ENCODE data around the gene OMA1. TPM values are rescaled to one million over a fixed set of nuclear protein-coding genes. Genes with fewer than 3 reads are reported as not detected.
"Not testable (repeated sequence)": the region's sequence is repeated elsewhere in the genome, so short reads cannot be mapped to it uniquely, and the experiment has no call there.

OMA1 gene
- polyA plus RNA-seq, 1 donor from 2014 or later: 11.0 TPM

GRCh38 chr1:58538821-58539220 is 7.7 kb downstream of the OMA1 start:
- Histone ChIP-seq H3K36me3 (ENCODE audit: insufficient read depth, low read length) (no peaks in the 10 kb centered on the region), H2AFZ (ENCODE audit: low read depth, low read length) (no peak overlapping the region), H4K20me1 (ENCODE audit: insufficient read depth) (no peaks in the 10 kb centered on the region), H3K9ac (ENCODE audit: low read length) (no peak overlapping the region), H3K27me3 (ENCODE audit: insufficient read depth, low read depth, low read length) (no peaks in the 10 kb centered on the region), H3K4me2 (ENCODE audit: low read length) (no peak overlapping the region), H3K27ac (ENCODE audit: low read length) (no peak overlapping the region), H3F3A (ENCODE audit: insufficient read depth, low read length, poor library complexity, severe bottlenecking) (no peaks in the 10 kb centered on the region), H3K9me2 (ENCODE audit: insufficient read depth, low read length) (no peaks in the 10 kb centered on the region), H3K9me3 (ENCODE audit: low read length) (no peaks in the 10 kb centered on the region), H3K4me3 (ENCODE audit: low read length) (no peak overlapping the region), H3K79me2 (replicated peaks; ENCODE audit: insufficient read depth, low read length) (no peaks in the 10 kb centered on the region)
- no peak for TF ChIP-seq MXI1 (conservative IDR thresholded peaks at IDR 0.05; ENCODE audit: poor library complexity, severe bottlenecking)
- TF ChIP-seq POLR2AphosphoS5 (IDR thresholded peaks at IDR 0.05): no peak
- no peak for TF ChIP-seq SMC3 (conservative IDR thresholded peaks at IDR 0.05; ENCODE audit: poor library complexity)
- TF ChIP-seq CTCF (IDR thresholded peaks at IDR 0.05; ENCODE audit: poor library complexity, severe bottlenecking): no peak
- TF ChIP-seq RAD21 (conservative IDR thresholded peaks at IDR 0.05): no peak
- no peak for TF ChIP-seq EP300 (conservative IDR thresholded peaks at IDR 0.05; ENCODE audit: poor library complexity, severe bottlenecking)
- TF ChIP-seq REST (IDR thresholded peaks at IDR 0.05; ENCODE audit: borderline replicate concordance): no peak
- no peak for TF ChIP-seq EZH2 (IDR thresholded peaks at IDR 0.05; ENCODE audit: borderline replicate concordance, insufficient read depth, low read length, poor library complexity, severe bottlenecking)
- TF ChIP-seq TAF1 (IDR thresholded peaks at IDR 0.05; ENCODE audit: low read depth): no peak

GRCh38 chr1:58531842-58532241 is 14.7 kb downstream of the OMA1 start:
- not testable (repeated sequence) for H3K27ac ChIP-seq (ENCODE audit: low read length); H2AFZ ChIP-seq (ENCODE audit: low read depth, low read length); H3K27me3 ChIP-seq (ENCODE audit: insufficient read depth, low read depth, low read length); H3K4me3 ChIP-seq (ENCODE audit: low read length); H3K9ac ChIP-seq (ENCODE audit: low read length); H3K9me2 ChIP-seq (ENCODE audit: insufficient read depth, low read length); H3F3A ChIP-seq (ENCODE audit: insufficient read depth, low read length, poor library complexity, severe bottlenecking); H3K4me2 ChIP-seq (ENCODE audit: low read length); H3K9me3 ChIP-seq (ENCODE audit: low read length); H3K79me2 ChIP-seq (replicated peaks; ENCODE audit: insufficient read depth, low read length); H4K20me1 ChIP-seq (ENCODE audit: insufficient read depth); H3K36me3 ChIP-seq (ENCODE audit: insufficient read depth, low read length)

- Histone ChIP-seq H4K20me1 (ENCODE audit: insufficient read depth) (no peaks in the 10 kb centered on the region), H3K9me2 (ENCODE audit: insufficient read depth, low read length) (no peaks in the 10 kb centered on the region), H3K9me3 (ENCODE audit: low read length) (no peaks in the 10 kb centered on the region), H3K4me3 (ENCODE audit: low read length) (no peak overlapping the region), H3K27ac (ENCODE audit: low read length) (no peak overlapping the region), H3K4me2 (ENCODE audit: low read length) (no peak overlapping the region), H3K36me3 (ENCODE audit: insufficient read depth, low read length) (no peaks in the 10 kb centered on the region), H3K27me3 (ENCODE audit: insufficient read depth, low read depth, low read length) (no peaks in the 10 kb centered on the region), H3F3A (ENCODE audit: insufficient read depth, low read length, poor library complexity, severe bottlenecking) (no peaks in the 10 kb centered on the region), H3K9ac (ENCODE audit: low read length) (no peak overlapping the region), H2AFZ (ENCODE audit: low read depth, low read length) (no peak overlapping the region), H3K79me2 (replicated peaks; ENCODE audit: insufficient read depth, low read length) (no peaks in the 10 kb centered on the region)
- TF ChIP-seq REST (IDR thresholded peaks at IDR 0.05; ENCODE audit: borderline replicate concordance) (no peak), EP300 (conservative IDR thresholded peaks at IDR 0.05; ENCODE audit: poor library complexity, severe bottlenecking) (no peak), CTCF (IDR thresholded peaks at IDR 0.05; ENCODE audit: poor library complexity, severe bottlenecking) (no peak), SMC3 (conservative IDR thresholded peaks at IDR 0.05; ENCODE audit: poor library complexity) (no peak), EZH2 (IDR thresholded peaks at IDR 0.05; ENCODE audit: borderline replicate concordance, insufficient read depth, low read length, poor library complexity, severe bottlenecking) (no peak), TAF1 (IDR thresholded peaks at IDR 0.05; ENCODE audit: low read depth) (no peak), RAD21 (conservative IDR thresholded peaks at IDR 0.05) (no peak), POLR2AphosphoS5 (IDR thresholded peaks at IDR 0.05) (no peak), MXI1 (conservative IDR thresholded peaks at IDR 0.05; ENCODE audit: poor library complexity, severe bottlenecking) (no peak)
Observed at GRCh38 chr1:58529284-58529683, 17.2 kb downstream of the OMA1 start.

All from neural cell (in vitro differentiated cells).